ENCODE measurements around the gene MAPK13.

MAPK13 gene

DNA sequence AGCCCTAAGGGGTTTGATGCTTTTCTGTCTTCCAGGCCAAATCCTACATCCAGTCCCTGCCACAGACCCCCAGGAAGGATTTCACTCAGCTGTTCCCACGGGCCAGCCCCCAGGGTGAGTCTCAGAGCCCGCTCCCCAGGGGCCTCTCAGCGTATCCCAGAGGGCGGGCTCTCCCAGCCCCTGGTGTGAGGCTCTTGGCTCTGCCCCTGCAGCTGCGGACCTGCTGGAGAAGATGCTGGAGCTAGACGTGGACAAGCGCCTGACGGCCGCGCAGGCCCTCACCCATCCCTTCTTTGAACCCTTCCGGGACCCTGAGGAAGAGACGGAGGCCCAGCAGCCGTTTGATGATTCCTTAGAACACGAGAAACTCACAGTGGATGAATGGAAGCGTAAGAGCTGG is 8.4 kb downstream of the MAPK13 start:
- no peak for DNase-seq (ENCODE audit: low read depth in 1 of 2, low spot score in 1 of 2)
- no peaks in the 10 kb centered on the region for H3K27me3 ChIP-seq (ENCODE audit: insufficient read depth, poor library complexity, severe bottlenecking)
- TF ChIP-seq, protein P1, sequence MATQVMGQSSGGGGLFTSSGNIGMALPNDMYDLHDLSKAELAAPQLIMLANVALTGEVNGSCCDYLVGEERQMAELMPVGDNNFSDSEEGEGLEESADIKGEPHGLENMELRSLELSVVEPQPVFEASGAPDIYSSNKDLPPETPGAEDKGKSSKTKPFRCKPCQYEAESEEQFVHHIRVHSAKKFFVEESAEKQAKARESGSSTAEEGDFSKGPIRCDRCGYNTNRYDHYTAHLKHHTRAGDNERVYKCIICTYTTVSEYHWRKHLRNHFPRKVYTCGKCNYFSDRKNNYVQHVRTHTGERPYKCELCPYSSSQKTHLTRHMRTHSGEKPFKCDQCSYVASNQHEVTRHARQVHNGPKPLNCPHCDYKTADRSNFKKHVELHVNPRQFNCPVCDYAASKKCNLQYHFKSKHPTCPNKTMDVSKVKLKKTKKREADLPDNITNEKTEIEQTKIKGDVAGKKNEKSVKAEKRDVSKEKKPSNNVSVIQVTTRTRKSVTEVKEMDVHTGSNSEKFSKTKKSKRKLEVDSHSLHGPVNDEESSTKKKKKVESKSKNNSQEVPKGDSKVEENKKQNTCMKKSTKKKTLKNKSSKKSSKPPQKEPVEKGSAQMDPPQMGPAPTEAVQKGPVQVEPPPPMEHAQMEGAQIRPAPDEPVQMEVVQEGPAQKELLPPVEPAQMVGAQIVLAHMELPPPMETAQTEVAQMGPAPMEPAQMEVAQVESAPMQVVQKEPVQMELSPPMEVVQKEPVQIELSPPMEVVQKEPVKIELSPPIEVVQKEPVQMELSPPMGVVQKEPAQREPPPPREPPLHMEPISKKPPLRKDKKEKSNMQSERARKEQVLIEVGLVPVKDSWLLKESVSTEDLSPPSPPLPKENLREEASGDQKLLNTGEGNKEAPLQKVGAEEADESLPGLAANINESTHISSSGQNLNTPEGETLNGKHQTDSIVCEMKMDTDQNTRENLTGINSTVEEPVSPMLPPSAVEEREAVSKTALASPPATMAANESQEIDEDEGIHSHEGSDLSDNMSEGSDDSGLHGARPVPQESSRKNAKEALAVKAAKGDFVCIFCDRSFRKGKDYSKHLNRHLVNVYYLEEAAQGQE (IDR thresholded peaks at IDR 0.05; ENCODE audit: insufficient replicate concordance, low read depth): no peak
- TF ChIP-seq SPI1 (IDR thresholded peaks at IDR 0.05; ENCODE audit: borderline replicate concordance, low read depth) (no peak), POLR2AphosphoS5 (IDR thresholded peaks at IDR 0.05; ENCODE audit: low read depth) (no peak), GABPA (IDR thresholded peaks at IDR 0.05; ENCODE audit: low read depth) (no peak)
- TF ChIP-seq, protein P2, sequence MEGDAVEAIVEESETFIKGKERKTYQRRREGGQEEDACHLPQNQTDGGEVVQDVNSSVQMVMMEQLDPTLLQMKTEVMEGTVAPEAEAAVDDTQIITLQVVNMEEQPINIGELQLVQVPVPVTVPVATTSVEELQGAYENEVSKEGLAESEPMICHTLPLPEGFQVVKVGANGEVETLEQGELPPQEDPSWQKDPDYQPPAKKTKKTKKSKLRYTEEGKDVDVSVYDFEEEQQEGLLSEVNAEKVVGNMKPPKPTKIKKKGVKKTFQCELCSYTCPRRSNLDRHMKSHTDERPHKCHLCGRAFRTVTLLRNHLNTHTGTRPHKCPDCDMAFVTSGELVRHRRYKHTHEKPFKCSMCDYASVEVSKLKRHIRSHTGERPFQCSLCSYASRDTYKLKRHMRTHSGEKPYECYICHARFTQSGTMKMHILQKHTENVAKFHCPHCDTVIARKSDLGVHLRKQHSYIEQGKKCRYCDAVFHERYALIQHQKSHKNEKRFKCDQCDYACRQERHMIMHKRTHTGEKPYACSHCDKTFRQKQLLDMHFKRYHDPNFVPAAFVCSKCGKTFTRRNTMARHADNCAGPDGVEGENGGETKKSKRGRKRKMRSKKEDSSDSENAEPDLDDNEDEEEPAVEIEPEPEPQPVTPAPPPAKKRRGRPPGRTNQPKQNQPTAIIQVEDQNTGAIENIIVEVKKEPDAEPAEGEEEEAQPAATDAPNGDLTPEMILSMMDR (IDR thresholded peaks at IDR 0.05; ENCODE audit: insufficient read depth, low read length): no peak
- H3K4me3 ChIP-seq (replicated peaks; ENCODE audit: insufficient read depth, low read length): no peak overlapping the region
- H3K27ac ChIP-seq (replicated peaks): no peak overlapping the region

DNA sequence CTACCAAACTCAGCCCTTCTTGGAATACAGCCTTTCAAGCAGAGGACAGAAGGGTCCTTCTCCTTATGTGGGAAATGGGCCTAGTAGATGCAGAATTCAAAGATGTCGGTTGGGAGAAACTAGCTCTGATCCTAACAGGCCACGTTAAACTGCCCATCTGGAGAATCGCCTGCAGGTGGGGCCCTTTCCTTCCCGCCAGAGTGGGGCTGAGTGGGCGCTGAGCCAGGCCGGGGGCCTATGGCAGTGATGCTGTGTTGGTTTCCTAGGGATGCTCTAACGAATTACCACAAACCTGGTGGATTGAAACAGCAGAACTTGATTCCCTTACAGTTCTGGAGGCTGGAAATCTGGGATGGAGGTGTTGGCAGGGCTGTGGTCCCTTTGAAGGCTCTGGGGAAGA is 9.1 kb downstream of the MAPK13 start:
- DNase-seq (ENCODE audit: low read depth in 1 of 2, low spot score in 1 of 2): no peak
- Histone ChIP-seq H3K4me3 (replicated peaks; ENCODE audit: insufficient read depth, low read length) (no peak overlapping the region), H3K27ac (replicated peaks) (no peak overlapping the region), H3K27me3 (ENCODE audit: insufficient read depth, poor library complexity, severe bottlenecking) (no peaks in the 10 kb centered on the region)
- TF ChIP-seq, protein P2 (IDR thresholded peaks at IDR 0.05; ENCODE audit: insufficient read depth, low read length): peak; percentile 10
- no peak for TF ChIP-seq SPI1 (IDR thresholded peaks at IDR 0.05; ENCODE audit: borderline replicate concordance, low read depth)

DNA sequence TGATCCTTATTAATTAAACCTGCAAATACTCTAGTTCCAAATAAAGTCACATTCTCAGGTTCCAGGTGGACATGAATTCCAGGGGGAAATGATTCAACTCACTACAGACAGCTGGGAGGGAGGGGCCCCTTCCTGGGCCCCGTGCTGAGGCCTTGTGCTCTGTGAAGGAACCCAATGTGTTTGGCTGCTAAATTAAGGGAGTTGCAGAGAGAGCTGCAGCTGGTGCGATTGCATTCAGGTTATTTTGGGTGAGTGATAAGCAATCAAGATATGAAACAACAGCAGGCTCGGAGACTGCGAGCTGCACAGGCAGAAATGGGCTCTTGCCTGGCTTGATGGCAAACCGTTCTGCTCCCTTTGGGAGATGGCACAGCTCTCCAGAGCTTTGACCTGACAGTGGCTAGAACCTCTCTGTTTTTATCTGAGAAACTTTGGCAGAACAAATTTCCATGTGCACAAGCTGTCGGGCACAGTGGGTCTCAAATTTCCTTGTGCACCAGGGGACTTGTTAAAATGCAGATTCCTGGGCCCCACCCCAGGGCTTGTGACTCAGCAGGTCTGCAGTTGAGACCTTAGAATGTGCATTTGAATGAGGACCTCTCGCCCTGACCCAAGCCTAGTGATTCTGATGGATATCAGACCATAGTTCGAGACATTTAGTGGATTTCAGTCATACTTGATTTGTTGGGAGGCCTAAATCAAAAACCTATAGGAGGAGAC is 9.8 kb downstream of the MAPK13 start:
- Histone ChIP-seq H3K27ac (replicated peaks) (no peak overlapping the region), H3K4me3 (replicated peaks; ENCODE audit: insufficient read depth, low read length) (no peak overlapping the region), H3K27me3 (ENCODE audit: insufficient read depth, poor library complexity, severe bottlenecking) (no peaks in the 10 kb centered on the region)
- no peak for DNase-seq (ENCODE audit: low read depth in 1 of 2, low spot score in 1 of 2)
- TF ChIP-seq SPI1 (IDR thresholded peaks at IDR 0.05; ENCODE audit: borderline replicate concordance, low read depth) (no peak), POLR2AphosphoS5 (IDR thresholded peaks at IDR 0.05; ENCODE audit: low read depth) (no peak), GABPA (IDR thresholded peaks at IDR 0.05; ENCODE audit: low read depth) (no peak)
- TF ChIP-seq, protein P1 (IDR thresholded peaks at IDR 0.05; ENCODE audit: insufficient replicate concordance, low read depth): no peak
- TF ChIP-seq, protein P2 (IDR thresholded peaks at IDR 0.05; ENCODE audit: insufficient read depth, low read length): no peak

DNA sequence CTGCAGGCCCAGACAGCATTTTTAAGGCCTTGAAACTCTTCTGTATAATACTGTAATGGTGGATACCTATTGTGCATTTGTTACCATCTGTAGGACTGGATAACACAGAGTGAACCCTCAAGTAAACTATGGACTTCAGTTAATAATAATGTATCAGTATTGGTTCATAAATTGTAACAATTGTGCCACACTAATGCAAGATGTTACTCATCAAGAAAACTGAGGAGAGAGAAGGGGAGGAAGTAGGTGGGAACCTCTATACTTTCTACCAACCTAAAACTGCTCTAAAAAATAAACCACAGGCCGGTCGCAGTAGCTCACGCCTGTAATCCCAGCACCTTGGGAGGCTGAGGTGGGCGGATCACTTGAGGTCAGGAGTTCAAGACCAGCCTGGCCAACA is 10.8 kb downstream of the MAPK13 start:
- H3K4me3 ChIP-seq (replicated peaks; ENCODE audit: insufficient read depth, low read length): no peak overlapping the region
- H3K27ac ChIP-seq (replicated peaks): no peak overlapping the region
- H3K27me3 ChIP-seq (ENCODE audit: insufficient read depth, poor library complexity, severe bottlenecking): no peaks in the 10 kb centered on the region
- TF ChIP-seq SPI1 (IDR thresholded peaks at IDR 0.05; ENCODE audit: borderline replicate concordance, low read depth): no peak
- TF ChIP-seq, protein P2 (IDR thresholded peaks at IDR 0.05; ENCODE audit: insufficient read depth, low read length): no peak
- TF ChIP-seq POLR2AphosphoS5 (IDR thresholded peaks at IDR 0.05; ENCODE audit: low read depth): no peak
- DNase-seq (ENCODE audit: low read depth in 1 of 2, low spot score in 1 of 2): peak in 1 of 2 experiments; percentile 61

All from HL-60 (cell line).